OCI-LY1 (cell line): ENCODE results near the gene ICA1.

Experiments used
- H2AFZ ChIP-seq: fragments of 200-600 bp; sonication (generic), shearing (Covaris generic); 2 replicates; pipeline ENCODE4 v1.6.0; 2014; ENCODE audit warnings: antibody characterized with exemption, mild to moderate bottlenecking, low read length
- H3F3A ChIP-seq: fragments of 200-600 bp; sonication (generic), shearing (Covaris generic); 2 replicates; pipeline ENCODE4 v1.6.0; 2014; ENCODE audit warnings: mild to moderate bottlenecking, antibody characterized with exemption, low read length, moderate library complexity; ENCODE audit not compliant: insufficient read depth
- H3K27ac ChIP-seq: fragments of 200-600 bp; sonication (generic); 2 replicates; pipeline ENCODE4 v1.5.1; 2014; ENCODE audit warnings: low read length, mixed run types, mild to moderate bottlenecking, low read depth; ENCODE audit not compliant: poor library complexity, severe bottlenecking
- H3K27me3 ChIP-seq: fragments of 200-600 bp; sonication (generic); 2 replicates; pipeline ENCODE4 v1.6.0; 2014; ENCODE audit warnings: antibody characterized with exemption, mild to moderate bottlenecking, low read length, moderate library complexity; ENCODE audit not compliant: insufficient read depth
- H3K36me3 ChIP-seq: fragments of 200-600 bp; sonication (generic); 2 replicates; pipeline ENCODE4 v1.6.1; 2014; ENCODE audit warnings: mild to moderate bottlenecking, antibody characterized with exemption, low read length, moderate library complexity, mixed read lengths; ENCODE audit not compliant: insufficient read depth
- H3K4me1 ChIP-seq: fragments of 200-600 bp; sonication (generic); 2 replicates; pipeline ENCODE4 v1.5.1; 2014; ENCODE audit warnings: mild to moderate bottlenecking, low read length, moderate library complexity; ENCODE audit not compliant: insufficient read depth, severe bottlenecking
- H3K4me2 ChIP-seq: fragments of 200-600 bp; sonication (generic), shearing (Covaris generic); 2 replicates; pipeline ENCODE4 v1.6.1; 2014; ENCODE audit warnings: low read length
- H3K4me3 ChIP-seq: fragments of 200-600 bp; sonication (generic); 2 replicates; pipeline ENCODE4 v1.5.1; 2014; ENCODE audit warnings: low read length, low read depth, mild to moderate bottlenecking, mixed read lengths; ENCODE audit not compliant: poor library complexity, severe bottlenecking
- H3K79me2 ChIP-seq: fragments of 200-600 bp; shearing (Covaris generic); 2 replicates; pipeline ENCODE4 v1.6.1; 2016; ENCODE audit warnings: mixed run types, low read length, mixed read lengths; ENCODE audit not compliant: insufficient read depth
- H3K9ac ChIP-seq: fragments of 200-600 bp; sonication (generic), shearing (Covaris generic); 2 replicates; pipeline ENCODE4 v1.6.1; 2014; ENCODE audit warnings: mild to moderate bottlenecking, low read length, mixed read lengths
- H3K9me2 ChIP-seq: fragments of 200-600 bp; sonication (generic), shearing (Covaris generic); 2 replicates; pipeline ENCODE4 v1.6.1; 2014; ENCODE audit warnings: low read depth, mild to moderate bottlenecking, low read length, mixed read lengths
- H3K9me3 ChIP-seq: fragments of 200-600 bp; shearing (Covaris generic); 2 replicates; pipeline ENCODE4 v1.6.1; 2014; ENCODE audit warnings: low read length, mixed read lengths
- H4K20me1 ChIP-seq: fragments of 200-600 bp; sonication (generic), shearing (Covaris generic); 2 replicates; pipeline ENCODE4 v1.6.0; 2016; ENCODE audit warnings: mild to moderate bottlenecking, low read length; ENCODE audit not compliant: insufficient read depth
- EZH2 ChIP-seq: fragments of 200-600 bp; sonication (generic), shearing (Covaris generic); IDR thresholded peaks from 2 replicates; pipeline ENCODE4 v1.8.0; 2017; ENCODE audit warnings: borderline replicate concordance, mixed run types, mild to moderate bottlenecking, antibody characterized with exemption, low read length, moderate library complexity, mixed read lengths
- TF ChIP-seq, protein P1 (sequence below): fragments of 200-600 bp; sonication (generic), shearing (Covaris generic); IDR thresholded peaks from 2 replicates; pipeline ENCODE4 v1.5.1; 2017; ENCODE audit warnings: mild to moderate bottlenecking, antibody characterized with exemption, low read length, moderate library complexity, mixed read lengths

Gene ICA1

DNA sequence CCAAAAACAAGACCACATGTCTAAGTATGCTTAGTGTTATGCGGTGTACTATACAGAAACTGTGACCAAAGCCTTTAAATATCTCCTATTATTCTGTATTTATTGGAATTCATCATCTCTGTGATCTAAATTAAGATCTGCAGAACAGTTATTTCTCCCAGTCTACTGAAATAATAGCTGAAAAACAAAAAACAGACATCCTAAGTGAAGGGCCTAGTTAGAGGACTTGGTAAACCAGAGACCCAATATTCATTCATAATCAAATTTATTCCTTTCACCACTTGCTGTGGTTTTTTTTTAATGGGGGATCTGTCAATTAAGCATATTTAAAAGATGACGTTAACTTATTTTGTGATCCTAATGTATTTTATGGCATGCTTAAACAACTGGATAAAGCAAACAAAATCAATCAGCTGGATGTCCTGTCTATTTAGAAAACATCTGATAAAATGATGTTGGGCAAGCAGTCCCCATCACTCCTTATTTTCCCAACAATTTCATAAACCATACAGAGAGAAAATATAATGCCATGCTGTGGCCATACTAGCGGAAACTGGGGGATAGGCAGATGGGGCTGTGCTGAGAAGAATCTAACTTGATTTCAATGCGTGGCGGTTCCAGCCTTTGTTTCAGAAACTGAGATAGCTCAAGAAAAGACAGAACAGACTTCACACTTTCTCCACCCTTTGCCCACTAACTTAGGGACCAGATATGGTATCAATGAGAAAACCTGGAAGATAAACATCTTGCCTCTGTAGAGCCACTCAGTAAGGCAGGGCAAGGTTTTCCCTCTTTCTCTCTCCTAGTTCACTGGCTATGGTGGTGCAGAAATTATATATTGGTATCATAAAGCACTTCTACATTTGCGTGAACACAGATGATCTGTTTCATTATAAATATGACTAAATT, 32.9 kb downstream of the ICA1 start:
- no peak overlapping the region for H3K4me2 ChIP-seq
- H4K20me1 ChIP-seq = no peaks in the 10 kb centered on the region
- H3K9me3 ChIP-seq = no peaks in the 10 kb centered on the region
- H3K4me3 ChIP-seq = no peak overlapping the region
- H3K27ac ChIP-seq = no peak overlapping the region
- H3F3A ChIP-seq = no peaks in the 10 kb centered on the region
- H3K27me3 ChIP-seq = peaks cover 5% of the 10 kb centered on the region; the same call in 1 of the 2 replicates
- no peak overlapping the region for H2AFZ ChIP-seq
- no peak for TF ChIP-seq EZH2
- TF ChIP-seq, protein P1, sequence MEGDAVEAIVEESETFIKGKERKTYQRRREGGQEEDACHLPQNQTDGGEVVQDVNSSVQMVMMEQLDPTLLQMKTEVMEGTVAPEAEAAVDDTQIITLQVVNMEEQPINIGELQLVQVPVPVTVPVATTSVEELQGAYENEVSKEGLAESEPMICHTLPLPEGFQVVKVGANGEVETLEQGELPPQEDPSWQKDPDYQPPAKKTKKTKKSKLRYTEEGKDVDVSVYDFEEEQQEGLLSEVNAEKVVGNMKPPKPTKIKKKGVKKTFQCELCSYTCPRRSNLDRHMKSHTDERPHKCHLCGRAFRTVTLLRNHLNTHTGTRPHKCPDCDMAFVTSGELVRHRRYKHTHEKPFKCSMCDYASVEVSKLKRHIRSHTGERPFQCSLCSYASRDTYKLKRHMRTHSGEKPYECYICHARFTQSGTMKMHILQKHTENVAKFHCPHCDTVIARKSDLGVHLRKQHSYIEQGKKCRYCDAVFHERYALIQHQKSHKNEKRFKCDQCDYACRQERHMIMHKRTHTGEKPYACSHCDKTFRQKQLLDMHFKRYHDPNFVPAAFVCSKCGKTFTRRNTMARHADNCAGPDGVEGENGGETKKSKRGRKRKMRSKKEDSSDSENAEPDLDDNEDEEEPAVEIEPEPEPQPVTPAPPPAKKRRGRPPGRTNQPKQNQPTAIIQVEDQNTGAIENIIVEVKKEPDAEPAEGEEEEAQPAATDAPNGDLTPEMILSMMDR = no peak
- H3K36me3 ChIP-seq = no peaks in the 10 kb centered on the region
- no peak overlapping the region for H3K9ac ChIP-seq
- no peaks in the 10 kb centered on the region for H3K4me1 ChIP-seq
- H3K79me2 ChIP-seq = no peaks in the 10 kb centered on the region
- H3K9me2 ChIP-seq = no peaks in the 10 kb centered on the region

DNA sequence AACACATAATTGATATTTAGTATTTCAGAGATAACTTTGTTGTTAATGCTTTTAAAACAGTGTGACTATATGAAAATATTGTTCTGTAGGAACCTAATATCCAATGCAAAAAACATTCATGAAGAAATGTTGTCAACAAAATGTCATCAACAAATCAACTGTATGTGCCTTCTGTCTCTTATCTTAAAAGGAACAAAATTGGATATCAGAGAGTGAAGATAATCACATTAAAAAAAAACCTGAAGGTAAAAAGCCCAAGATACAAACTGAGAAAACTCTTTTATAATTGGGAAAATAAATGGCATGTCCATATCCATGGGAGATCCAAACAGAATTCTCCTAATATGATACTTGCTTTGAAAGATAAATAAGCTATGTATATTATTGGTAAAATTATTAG, 33.9 kb downstream of the ICA1 start:
- no peaks in the 10 kb centered on the region for H3K9me3 ChIP-seq
- no peak overlapping the region for H2AFZ ChIP-seq
- H3K9ac ChIP-seq = no peak overlapping the region
- no peaks in the 10 kb centered on the region for H3K36me3 ChIP-seq
- H3K9me2 ChIP-seq = no peaks in the 10 kb centered on the region
- H3K27me3 ChIP-seq = peaks cover 5% of the 10 kb centered on the region; the same call in 1 of the 2 replicates
- H3K4me3 ChIP-seq = no peak overlapping the region
- no peaks in the 10 kb centered on the region for H4K20me1 ChIP-seq
- no peak overlapping the region for H3K27ac ChIP-seq
- TF ChIP-seq, protein P1 = no peak
- TF ChIP-seq EZH2 = no peak
- H3F3A ChIP-seq = no peaks in the 10 kb centered on the region
- no peaks in the 10 kb centered on the region for H3K4me1 ChIP-seq
- H3K79me2 ChIP-seq = no peaks in the 10 kb centered on the region
- H3K4me2 ChIP-seq = no peak overlapping the region

DNA sequence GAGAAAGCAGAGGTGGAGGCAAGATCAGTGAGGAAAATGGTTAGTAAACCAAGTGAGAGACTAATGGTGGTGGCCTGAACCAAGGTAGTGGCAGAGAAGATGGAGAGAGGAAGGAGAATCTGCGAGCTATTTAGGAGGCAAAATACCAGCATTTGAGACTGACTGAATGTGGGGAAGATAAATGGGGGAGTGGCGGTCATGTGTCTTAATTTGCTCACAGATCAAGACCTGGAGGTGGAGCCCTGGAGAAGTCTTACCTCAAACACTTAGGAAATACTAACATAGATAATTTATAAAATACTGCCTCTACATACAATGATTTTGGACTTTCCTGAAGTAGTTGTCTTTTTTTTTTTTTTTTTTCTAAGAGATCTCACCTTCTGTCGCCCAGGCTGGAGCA, 34.7 kb downstream of the ICA1 start:
- no peaks in the 10 kb centered on the region for H4K20me1 ChIP-seq
- H3K9me2 ChIP-seq = no peaks in the 10 kb centered on the region
- H3K36me3 ChIP-seq = no peaks in the 10 kb centered on the region
- H3F3A ChIP-seq = no peaks in the 10 kb centered on the region
- H3K9ac ChIP-seq = no peak overlapping the region
- no peak overlapping the region for H3K4me3 ChIP-seq
- no peak for TF ChIP-seq EZH2
- TF ChIP-seq, protein P1 = no peak
- H3K27ac ChIP-seq = no peak overlapping the region
- no peak overlapping the region for H2AFZ ChIP-seq
- no peaks in the 10 kb centered on the region for H3K9me3 ChIP-seq
- peaks cover 5% of the 10 kb centered on the region; the same call in 1 of the 2 replicates for H3K27me3 ChIP-seq
- no peaks in the 10 kb centered on the region for H3K4me1 ChIP-seq
- no peaks in the 10 kb centered on the region for H3K79me2 ChIP-seq
- no peak overlapping the region for H3K4me2 ChIP-seq
